HG02870 (cell line): ENCODE measurements around the gene HACD1.
"Not testable (repeated sequence)": the region's sequence is repeated elsewhere in the genome, so short reads cannot be mapped to it uniquely, and the experiment has no call there.

Source experiments
- ATAC-seq: cut with Tn5 transposase; IDR thresholded peaks from one replicate; pipeline ENCODE4 v1.9.1; 2021; ENCODE audit warnings: mild to moderate bottlenecking, moderate library complexity; ENCODE audit not compliant: unreplicated experiment

Gene HACD1

DNA sequence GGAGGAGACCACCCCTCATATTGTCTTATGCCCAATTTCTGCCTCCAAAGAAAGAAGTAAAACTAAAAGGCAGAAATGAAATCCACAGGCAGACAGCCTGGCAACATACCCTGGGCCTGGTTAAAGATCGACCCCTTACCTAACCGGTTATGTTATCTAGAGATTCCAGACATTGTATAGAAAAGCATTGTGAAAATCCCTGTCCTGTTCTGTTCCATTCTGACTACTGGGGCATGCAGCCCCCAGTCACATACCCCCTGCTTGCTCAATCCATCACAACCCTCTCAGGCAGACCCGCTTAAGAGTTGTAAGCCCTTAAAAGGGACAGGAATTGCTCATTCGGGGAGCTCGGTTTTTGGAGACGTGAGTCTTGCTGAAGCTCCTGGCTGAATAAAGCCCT, 29.9 kb downstream of the HACD1 start:
- ATAC-seq, result not testable (repeated sequence)

DNA sequence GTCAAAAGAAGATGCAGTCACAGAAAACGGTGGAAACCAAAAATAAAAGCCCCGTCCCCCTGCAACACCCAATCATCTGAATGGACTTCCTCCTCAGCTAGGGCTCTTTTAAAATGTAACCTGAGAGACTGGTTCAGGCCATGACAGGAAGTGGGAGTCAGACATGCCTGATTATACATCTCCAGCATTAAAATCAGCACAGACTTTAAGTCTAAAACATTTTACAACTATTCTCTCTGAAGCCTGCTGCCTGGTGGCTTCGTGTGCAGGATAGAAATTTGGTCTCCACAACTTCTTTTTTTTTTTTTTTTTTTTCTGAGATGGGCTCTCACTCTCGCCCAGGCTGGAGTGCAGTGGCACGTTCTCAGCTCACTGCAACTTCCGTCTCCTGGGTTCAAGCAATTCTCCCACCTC, 30.3 kb downstream of the HACD1 start:
- ATAC-seq, result peak; percentile 57

DNA sequence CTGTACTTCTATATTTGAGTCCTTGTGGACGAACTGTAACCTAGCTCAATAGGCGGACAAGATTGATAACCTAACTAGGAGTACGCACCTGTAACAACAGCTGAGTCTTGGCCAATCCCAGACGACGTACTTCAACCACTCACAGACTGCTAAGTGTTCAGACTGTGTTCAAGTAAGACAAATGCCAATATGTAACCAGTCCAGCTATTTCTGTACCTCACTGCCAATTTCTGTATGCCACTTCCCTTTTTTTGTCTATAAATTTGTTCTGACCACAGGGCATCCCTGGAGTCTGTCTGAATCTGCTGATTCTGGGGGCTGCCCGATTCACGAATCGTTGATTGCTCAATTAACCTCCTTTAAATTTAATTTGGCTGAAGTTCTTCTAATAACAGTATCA, 32.2 kb downstream of the HACD1 start:
- ATAC-seq, result peak; percentile 73

DNA sequence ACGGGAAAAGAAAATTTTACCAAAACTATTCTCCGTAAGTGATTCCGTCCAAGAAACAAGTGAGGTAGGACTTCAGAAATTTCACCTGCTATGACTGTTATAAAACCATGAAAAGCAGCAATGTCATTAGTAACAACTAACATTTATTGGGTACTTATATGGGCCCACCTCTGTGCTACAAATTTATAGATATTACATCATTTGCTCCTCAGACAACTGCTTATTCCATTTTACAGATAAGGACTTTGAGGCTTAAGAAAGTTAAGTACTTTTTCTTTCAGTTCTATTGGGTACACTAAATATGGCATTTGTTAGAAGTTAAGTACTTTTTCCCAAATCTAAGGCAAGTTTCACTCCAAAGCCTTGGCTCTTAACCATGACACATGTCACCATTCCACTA, 36.3 kb downstream of the HACD1 start:
- no peak for ATAC-seq

DNA sequence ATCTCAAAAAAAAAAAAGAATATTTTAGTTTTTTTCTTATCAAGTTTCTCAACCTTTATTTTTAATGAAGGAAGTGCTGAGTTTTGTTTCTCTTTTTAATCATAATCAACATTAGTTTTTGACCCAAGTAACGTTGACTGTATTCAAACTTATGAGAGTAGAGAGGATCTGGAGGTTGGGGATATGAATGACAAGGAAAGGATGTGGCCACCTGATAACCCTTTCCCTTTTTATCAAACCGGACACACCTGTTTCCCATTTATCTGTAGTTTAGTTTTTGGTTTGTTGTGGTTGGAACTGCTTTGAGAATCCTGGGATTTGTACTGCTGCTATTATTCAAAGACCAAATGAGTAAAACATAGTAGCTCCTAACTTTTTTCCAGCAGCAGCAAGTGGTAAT, 38.6 kb downstream of the HACD1 start:
- ATAC-seq, result no peak

DNA sequence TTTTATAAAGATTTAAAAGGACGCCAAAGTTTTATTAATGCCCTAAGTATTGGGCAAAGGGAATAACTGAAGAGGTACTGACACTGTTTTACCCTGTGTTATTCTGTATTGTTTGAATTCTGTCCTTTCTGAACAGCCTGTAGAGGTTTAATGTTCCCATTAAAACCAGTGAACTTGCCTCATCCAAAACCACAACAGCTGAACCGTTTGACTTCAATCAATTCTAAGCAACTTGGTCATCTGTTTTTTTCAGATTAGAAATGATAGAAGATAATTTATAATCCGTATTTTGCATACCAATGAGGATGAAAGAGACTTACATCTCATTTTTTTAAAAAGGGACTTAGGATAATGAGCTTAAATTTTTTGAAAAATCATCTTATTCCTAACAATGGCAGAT, 40.4 kb downstream of the HACD1 start:
- ATAC-seq, result no peak

DNA sequence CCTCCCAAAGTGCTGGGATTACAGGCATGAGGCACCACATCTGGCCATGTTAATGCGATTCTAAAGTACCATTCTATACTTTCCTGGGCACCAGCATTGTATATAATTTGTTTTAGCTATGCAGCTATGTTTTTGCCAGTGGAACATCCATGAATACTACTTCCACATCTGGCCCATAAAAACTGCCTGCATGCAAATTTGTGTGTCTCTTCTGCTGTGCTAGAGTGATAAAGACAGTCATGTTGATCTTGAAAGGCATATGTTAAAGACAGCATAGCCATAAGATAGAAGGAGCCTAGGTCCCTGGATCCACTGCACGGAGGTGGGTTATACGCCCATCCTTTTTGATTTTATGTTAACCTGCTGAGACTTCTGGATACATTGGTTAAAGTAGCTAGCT, 52.3 kb downstream of the HACD1 start:
- no peak for ATAC-seq

DNA sequence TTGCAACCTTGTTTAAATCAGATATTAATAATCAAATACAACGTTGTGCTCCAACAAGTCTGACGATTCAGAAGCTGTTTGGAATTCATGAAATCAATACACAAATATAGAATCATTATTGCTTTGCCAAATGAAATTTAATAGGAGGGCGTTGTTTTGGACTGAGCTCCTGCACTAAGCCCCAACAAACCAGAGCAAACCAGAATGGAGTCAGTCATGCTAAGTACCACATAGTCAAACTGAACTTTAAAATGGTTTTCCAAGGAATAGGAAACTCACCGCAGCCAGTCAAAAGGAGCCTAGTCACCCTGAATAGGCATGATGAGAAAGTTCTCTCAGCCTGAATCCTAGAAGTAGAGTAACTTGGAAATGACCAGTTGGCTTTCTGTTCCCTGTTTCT, 53.7 kb downstream of the HACD1 start:
- ATAC-seq, result no peak

DNA sequence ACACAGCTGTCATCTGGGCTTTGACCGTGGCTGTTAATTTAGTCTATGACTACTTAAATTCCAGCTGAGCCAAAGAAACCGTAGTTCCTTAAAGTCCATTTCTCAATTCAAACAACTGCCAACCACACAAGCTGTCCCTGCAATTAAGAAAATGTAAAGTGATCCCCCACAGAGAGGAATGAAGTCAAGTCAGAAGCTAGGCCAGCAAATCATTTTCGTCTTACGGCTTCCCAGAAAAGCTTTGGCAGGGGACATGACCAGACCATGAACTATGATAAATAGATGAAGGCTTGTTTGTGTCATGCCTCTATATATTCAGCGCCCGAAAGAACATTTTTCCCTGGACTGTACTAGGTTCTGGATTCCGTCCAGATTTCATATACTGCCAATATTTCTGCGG, 54.6 kb downstream of the HACD1 start:
- ATAC-seq, result no peak

DNA sequence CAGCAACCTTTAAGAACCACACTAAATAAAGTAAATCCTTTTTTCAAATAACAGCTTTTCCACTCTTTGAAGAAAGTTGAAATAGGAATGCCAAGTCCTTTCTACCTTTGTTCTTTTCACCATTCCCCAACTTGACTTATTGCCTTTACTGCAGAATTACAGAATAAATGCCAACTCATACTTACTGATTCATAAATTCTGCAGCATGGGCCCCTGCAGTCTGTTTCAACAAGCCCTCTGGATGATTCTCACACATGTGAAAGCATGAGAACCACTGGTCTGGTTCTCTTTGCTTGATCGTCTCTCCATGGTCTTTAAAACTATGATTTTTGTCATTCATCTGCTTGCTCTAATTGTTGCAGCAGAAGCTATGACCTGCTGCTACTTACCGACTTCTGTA, 56.1 kb downstream of the HACD1 start:
- no peak for ATAC-seq

DNA sequence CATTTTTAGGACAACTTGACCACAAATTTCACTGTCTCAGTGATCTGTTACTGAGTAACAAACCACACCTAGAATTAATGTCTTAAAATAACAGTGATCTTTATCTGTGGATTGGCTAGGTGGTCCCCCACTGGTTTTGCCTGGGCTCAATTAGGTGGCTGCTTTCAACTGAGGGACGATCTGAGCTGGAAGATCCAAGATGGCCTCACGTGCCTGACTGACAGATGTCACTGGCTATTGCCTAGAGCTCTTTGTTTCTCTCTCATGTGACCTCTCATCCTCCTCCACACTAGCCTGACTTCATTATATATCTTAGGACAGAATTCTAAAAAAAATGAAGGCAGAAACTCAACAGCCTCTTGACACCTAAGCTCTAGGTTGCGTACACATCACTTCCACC, 59.7 kb downstream of the HACD1 start:
- no peak for ATAC-seq

DNA sequence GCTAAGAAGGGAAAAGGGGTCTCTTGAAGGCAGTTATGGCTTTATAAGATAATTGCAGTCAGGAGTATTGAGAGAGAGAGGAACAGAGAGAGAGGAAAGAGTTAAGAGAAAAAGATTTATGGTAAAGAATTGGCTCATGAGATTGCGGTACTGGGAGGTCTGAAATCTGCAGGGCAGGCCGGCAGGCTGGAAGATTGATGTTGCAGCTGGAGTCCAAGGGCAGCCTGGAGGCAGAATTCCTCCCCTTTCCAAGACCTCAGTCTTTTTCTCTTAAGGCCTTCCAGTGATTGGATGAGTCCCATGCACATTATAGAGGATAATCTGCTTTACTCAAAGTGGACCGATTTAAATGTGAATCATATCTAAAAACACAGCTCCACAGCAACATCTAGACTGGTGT, 68.4 kb downstream of the HACD1 start:
- ATAC-seq, result no peak

DNA sequence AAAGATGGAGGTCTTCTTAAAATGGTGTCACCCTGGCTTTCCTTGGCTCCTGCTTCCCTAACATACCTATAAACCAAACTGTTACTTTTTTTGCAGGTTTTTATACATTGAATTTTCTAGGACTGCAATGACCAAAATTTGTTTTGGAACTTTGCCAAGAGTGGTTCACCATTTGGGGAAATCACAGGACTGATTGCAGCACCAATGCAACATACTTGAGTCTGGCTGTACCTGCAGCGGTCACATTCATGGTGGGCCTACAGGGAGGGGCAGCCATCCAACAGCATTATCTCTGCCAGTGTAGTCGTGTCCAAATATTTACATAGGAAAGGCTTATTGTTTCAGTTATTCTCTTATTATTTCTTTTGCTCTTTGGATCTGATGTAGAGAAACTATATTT, 69.0 kb downstream of the HACD1 start:
- no peak for ATAC-seq

DNA sequence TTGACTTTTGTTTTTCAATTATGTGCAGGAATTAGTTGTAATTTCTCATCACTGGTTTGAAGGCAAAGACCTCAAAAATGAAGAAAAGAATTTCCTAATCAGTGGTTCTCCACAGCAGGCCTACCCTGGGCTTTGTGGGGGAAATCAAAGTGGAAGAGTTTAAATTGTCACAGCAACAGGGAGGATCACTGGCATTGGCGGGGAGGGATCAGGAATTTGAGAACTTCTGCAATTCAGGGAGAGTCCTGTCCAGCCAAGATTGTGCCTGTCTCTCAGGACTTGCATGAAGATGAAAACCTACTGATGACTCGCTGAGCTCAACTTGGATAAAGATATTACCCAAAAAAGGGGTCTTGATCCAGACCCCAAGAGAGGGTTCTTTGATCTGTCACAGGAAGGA, 70.1 kb downstream of the HACD1 start:
- ATAC-seq, result no peak

DNA sequence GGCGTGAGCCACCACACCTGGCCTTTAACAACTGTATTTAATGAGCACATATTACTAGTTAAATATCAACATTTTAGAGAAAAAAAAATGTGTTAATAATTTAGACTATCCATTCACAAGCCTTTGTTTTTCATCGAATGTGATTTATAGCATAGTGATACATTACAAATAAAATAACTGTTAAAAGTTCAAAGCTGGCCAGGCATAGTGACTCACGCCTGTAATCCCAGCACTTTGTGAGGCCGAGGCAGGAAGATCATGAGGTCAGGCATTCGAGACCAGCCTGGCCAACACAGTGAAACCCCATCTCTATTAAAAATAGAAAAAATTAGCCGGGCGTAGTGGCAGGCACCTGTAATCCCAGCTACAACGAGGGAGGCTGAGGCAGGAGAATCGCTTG, 72.7 kb downstream of the HACD1 start:
- ATAC-seq, result no peak
